Activated naive CD4-positive, alpha-beta T cell treated with anti-CD3 and anti-CD28 coated beads, Interleukin-2, amount 10 ng/mL, durations not matched to agents 7 days and 5 days (primary cell): Measurements from ENCODE around the gene FAF1.
A peak's percentile ranks its signal among the peaks of the same experiment; 100 is the strongest.
"Not testable (repeated sequence)": the region's sequence is repeated elsewhere in the genome, so short reads cannot be mapped to it uniquely, and the experiment has no call there.

Source experiments
- CTCF ChIA-PET: fragments of 350-600 bp; sonication (Branson Sonifier 250); formaldehyde crosslinking; loops from one replicate; lab custom pipeline; 2021; ENCODE audit warnings: antibody characterized with exemption; lab: Charles Lee
- DNase-seq: peaks from one replicate; pipeline ENCODE4 v3.0.0-alpha.2; 2020
- H3K27ac Mint-ChIP-seq: one replicate; pipeline ENCODE4 v1.8.0; 2021; ENCODE audit warnings: mild to moderate bottlenecking, moderate library complexity, mixed read lengths
- H3K27me3 Mint-ChIP-seq: one replicate; pipeline ENCODE4 v1.8.0; 2021; ENCODE audit warnings: mild to moderate bottlenecking, mixed read lengths
- H3K36me3 Mint-ChIP-seq: one replicate; pipeline ENCODE4 v1.8.0; 2021; ENCODE audit warnings: mixed read lengths
- H3K4me1 Mint-ChIP-seq: one replicate; pipeline ENCODE4 v1.8.0; 2021; ENCODE audit warnings: mixed read lengths
- H3K4me3 Mint-ChIP-seq: one replicate; pipeline ENCODE4 v1.8.0; 2021; ENCODE audit warnings: mild to moderate bottlenecking, moderate library complexity, mixed read lengths
- H3K9me3 Mint-ChIP-seq: one replicate; pipeline ENCODE4 v1.8.0; 2021; ENCODE audit warnings: mixed read lengths

The FAF1 gene

GRCh38 chr1:50893466-50893865, 66.6 kb downstream of the FAF1 start:
- no peak for DNase-seq
- Mint-ChIP-seq H3K27ac (no peak overlapping the region), H3K4me3 (no peak overlapping the region), H3K9me3 (peaks cover 26% of the 10 kb centered on the region), H3K27me3 (no peaks in the 10 kb centered on the region), H3K4me1 (no peaks in the 10 kb centered on the region), H3K36me3 (peaks cover 24% of the 10 kb centered on the region)
- CTCF ChIA-PET, result no interaction called here

- CTCF ChIA-PET, H3K4me3 Mint-ChIP-seq, H3K27me3 Mint-ChIP-seq, H3K4me1 Mint-ChIP-seq, H3K36me3 Mint-ChIP-seq, DNase-seq, H3K27ac Mint-ChIP-seq: not testable (repeated sequence)
- H3K9me3 Mint-ChIP-seq, result peaks cover 11% of the 10 kb centered on the region
Observed at GRCh38 chr1:50887555-50887954, 72.5 kb downstream of the FAF1 start.

- no peak overlapping the region for H3K27ac Mint-ChIP-seq
- no peaks in the 10 kb centered on the region for H3K4me1 Mint-ChIP-seq
- H3K36me3 Mint-ChIP-seq, result peaks cover 3% of the 10 kb centered on the region
- H3K4me3 Mint-ChIP-seq, result no peak overlapping the region
- CTCF ChIA-PET, result no interaction called here
- H3K27me3 Mint-ChIP-seq, result no peaks in the 10 kb centered on the region
- H3K9me3 Mint-ChIP-seq, result no peaks in the 10 kb centered on the region
- DNase-seq, result no peak
Observed at GRCh38 chr1:50880373-50880772, 79.7 kb downstream of the FAF1 start.

- H3K4me1 Mint-ChIP-seq, result no peaks in the 10 kb centered on the region
- H3K9me3 Mint-ChIP-seq, result no peaks in the 10 kb centered on the region
- H3K4me3 Mint-ChIP-seq, result no peak overlapping the region
- H3K27ac Mint-ChIP-seq, result no peak overlapping the region
- peaks cover 3% of the 10 kb centered on the region for H3K36me3 Mint-ChIP-seq
- no peak for DNase-seq
- CTCF ChIA-PET, result no interaction called here
- H3K27me3 Mint-ChIP-seq, result no peaks in the 10 kb centered on the region
Observed at GRCh38 chr1:50879137-50879536, 80.9 kb downstream of the FAF1 start.

- DNase-seq, result no peak
- Mint-ChIP-seq H3K4me3 (no peak overlapping the region), H3K27ac (no peak overlapping the region), H3K27me3 (no peaks in the 10 kb centered on the region), H3K9me3 (no peaks in the 10 kb centered on the region), H3K36me3 (peaks cover 3% of the 10 kb centered on the region), H3K4me1 (no peaks in the 10 kb centered on the region)
- CTCF ChIA-PET, result no interaction called here
Observed at GRCh38 chr1:50878434-50878833, 81.6 kb downstream of the FAF1 start.

GRCh38 chr1:50877641-50878040, 82.4 kb downstream of the FAF1 start:
- Mint-ChIP-seq H3K36me3 (no peaks in the 10 kb centered on the region), H3K27ac (no peak overlapping the region), H3K4me3 (no peak overlapping the region), H3K9me3 (no peaks in the 10 kb centered on the region), H3K27me3 (no peaks in the 10 kb centered on the region), H3K4me1 (no peaks in the 10 kb centered on the region)
- DNase-seq, result no peak
- CTCF ChIA-PET, result interaction anchor here (0.6 kb wide), 1 partner anchor 452 kb away, joined by 3 read pairs; no protein-coding TSS in a partner anchor

GRCh38 chr1:50873458-50874187, 86.4 kb downstream of the FAF1 start:
- Mint-ChIP-seq H3K27ac (no peak overlapping the region), H3K4me1 (no peaks in the 10 kb centered on the region), H3K36me3 (peaks cover 2% of the 10 kb centered on the region), H3K27me3 (no peaks in the 10 kb centered on the region), H3K4me3 (peak overlapping the region; percentile 20), H3K9me3 (no peaks in the 10 kb centered on the region)
- DNase-seq, result peak; percentile 76
- CTCF ChIA-PET, result interaction anchor here (0.6 to 2.5 kb wide), 7 partner anchors 12 to 406 kb away, joined by 3 to 14 read pairs (median 3); no protein-coding TSS in a partner anchor

- H3K27ac Mint-ChIP-seq, H3K4me1 Mint-ChIP-seq, CTCF ChIA-PET, H3K36me3 Mint-ChIP-seq, H3K27me3 Mint-ChIP-seq, H3K4me3 Mint-ChIP-seq, DNase-seq: not testable (repeated sequence)
- H3K9me3 Mint-ChIP-seq, result peaks cover 29% of the 10 kb centered on the region
Observed at GRCh38 chr1:50864845-50865244, 95.2 kb downstream of the FAF1 start.

- Mint-ChIP-seq H3K27me3 (no peaks in the 10 kb centered on the region), H3K36me3 (peaks cover 16% of the 10 kb centered on the region), H3K4me1 (no peaks in the 10 kb centered on the region), H3K27ac (no peak overlapping the region), H3K9me3 (peaks cover 35% of the 10 kb centered on the region), H3K4me3 (no peak overlapping the region)
- CTCF ChIA-PET, result interaction anchor here (1.3 kb wide), 1 partner anchor 11 kb away, joined by 3 read pairs; no protein-coding TSS in a partner anchor
- no peak for DNase-seq
Observed at GRCh38 chr1:50861772-50862171, 98.3 kb downstream of the FAF1 start.

GRCh38 chr1:50860702-50861101, 99.4 kb downstream of the FAF1 start:
- H3K4me1 Mint-ChIP-seq, result no peaks in the 10 kb centered on the region
- DNase-seq, result no peak
- H3K36me3 Mint-ChIP-seq, result peaks cover 15% of the 10 kb centered on the region
- CTCF ChIA-PET, result no interaction called here
- H3K27me3 Mint-ChIP-seq, result no peaks in the 10 kb centered on the region
- H3K9me3 Mint-ChIP-seq, result peaks cover 31% of the 10 kb centered on the region
- no peak overlapping the region for H3K27ac Mint-ChIP-seq
- H3K4me3 Mint-ChIP-seq, result no peak overlapping the region

GRCh38 chr1:50860256-50860655, 99.8 kb downstream of the FAF1 start:
- H3K27ac Mint-ChIP-seq, result no peak overlapping the region
- H3K36me3 Mint-ChIP-seq, result peaks cover 15% of the 10 kb centered on the region
- peaks cover 31% of the 10 kb centered on the region for H3K9me3 Mint-ChIP-seq
- no peak for DNase-seq
- no peaks in the 10 kb centered on the region for H3K27me3 Mint-ChIP-seq
- no peak overlapping the region for H3K4me3 Mint-ChIP-seq
- H3K4me1 Mint-ChIP-seq, result no peaks in the 10 kb centered on the region
- CTCF ChIA-PET, result no interaction called here

GRCh38 chr1:50859657-50860056, 100.4 kb downstream of the FAF1 start:
- Mint-ChIP-seq H3K27me3 (no peaks in the 10 kb centered on the region), H3K4me3 (no peak overlapping the region), H3K4me1 (no peaks in the 10 kb centered on the region), H3K9me3 (peaks cover 31% of the 10 kb centered on the region), H3K36me3 (peaks cover 15% of the 10 kb centered on the region), H3K27ac (no peak overlapping the region)
- DNase-seq, result no peak
- CTCF ChIA-PET, result no interaction called here

- Mint-ChIP-seq H3K4me1 (no peaks in the 10 kb centered on the region), H3K36me3 (peaks cover 15% of the 10 kb centered on the region), H3K9me3 (peaks cover 31% of the 10 kb centered on the region), H3K27ac (no peak overlapping the region), H3K4me3 (no peak overlapping the region), H3K27me3 (no peaks in the 10 kb centered on the region)
- CTCF ChIA-PET, result no interaction called here
- DNase-seq, result no peak
Observed at GRCh38 chr1:50858761-50859160, 101.3 kb downstream of the FAF1 start.

- H3K27ac Mint-ChIP-seq, result no peak overlapping the region
- H3K27me3 Mint-ChIP-seq, result no peaks in the 10 kb centered on the region
- no peak overlapping the region for H3K4me3 Mint-ChIP-seq
- CTCF ChIA-PET, result interaction anchor here (0.9 kb wide), 1 partner anchor 15 kb away, joined by 3 read pairs; no protein-coding TSS in a partner anchor
- peaks cover 16% of the 10 kb centered on the region for H3K36me3 Mint-ChIP-seq
- H3K4me1 Mint-ChIP-seq, result no peaks in the 10 kb centered on the region
- H3K9me3 Mint-ChIP-seq, result peaks cover 29% of the 10 kb centered on the region
- DNase-seq, result no peak
Observed at GRCh38 chr1:50857702-50858101, 102.4 kb downstream of the FAF1 start.

GRCh38 chr1:50853325-50853724, 106.7 kb downstream of the FAF1 start:
- Mint-ChIP-seq H3K4me3 (no peak overlapping the region), H3K27ac (no peak overlapping the region), H3K4me1 (no peaks in the 10 kb centered on the region), H3K36me3 (peaks cover 5% of the 10 kb centered on the region), H3K9me3 (no peaks in the 10 kb centered on the region), H3K27me3 (no peaks in the 10 kb centered on the region)
- no peak for DNase-seq
- CTCF ChIA-PET, result no interaction called here
